Inferior parietal cortex (tissue), 1 donor: ENCODE data around the gene KCNJ8.

Experiments used
- DNase-seq: peaks from one replicate; pipeline ENCODE4 v3.0.0-alpha.2; 2016; ENCODE audit errors: extremely low spot score

KCNJ8 gene

DNA sequence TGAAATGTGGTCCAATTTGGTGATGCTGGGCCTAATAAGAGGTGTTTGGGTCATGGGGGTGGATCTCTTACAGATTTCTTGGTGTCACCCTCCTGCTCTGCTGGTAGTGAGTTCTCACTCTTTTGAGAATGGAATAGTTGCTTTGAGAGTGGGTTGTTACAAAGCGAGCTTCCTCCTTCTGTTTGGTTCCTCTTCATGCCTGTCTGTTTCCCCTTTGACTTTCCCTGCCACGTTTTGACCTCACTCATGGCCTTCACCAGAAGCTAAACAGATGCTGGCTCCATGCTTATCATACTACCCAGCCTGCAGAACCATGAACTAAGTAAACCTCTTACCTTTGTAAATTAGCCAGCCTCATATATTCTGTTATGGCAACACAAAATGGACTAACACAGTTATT, 59.1 kb downstream of the KCNJ8 start:
- no peak for DNase-seq
